K562 (cell line): Measurements from ENCODE around the gene RNASE3. TPM values are rescaled to one million over a fixed set of nuclear protein-coding genes. Genes with fewer than 3 reads are reported as not detected.

Source experiments
- ATF7 ChIP-seq: fragments of 450-650 bp; IDR thresholded peaks from 2 replicates; pipeline ENCODE4 v1.7.1; 2014; ENCODE audit warnings: mild to moderate bottlenecking, moderate library complexity
- BHLHE40 ChIP-seq: IDR thresholded peaks from 2 replicates; pipeline ENCODE4 v1.6.1; 2011; ENCODE audit warnings: low read length, improper control_type of control experiment
- CHCHD3 ChIP-seq: fragments of 250-450 bp; sonication (Bioruptor Pico); IDR thresholded peaks from 2 replicates; pipeline ENCODE4 v2.1.2; 2022; ENCODE audit warnings: mild to moderate bottlenecking
- CXXC5 ChIP-seq: fragments of 250-450 bp; sonication (Bioruptor Pico); IDR thresholded peaks from 2 replicates; pipeline ENCODE4 v1.8.0; 2022; ENCODE audit warnings: inconsistent platforms, mild to moderate bottlenecking, moderate library complexity
- EZH2 ChIP-seq: IDR thresholded peaks from 2 replicates; pipeline ENCODE4 v1.6.1; 2012; ENCODE audit warnings: low read depth, mild to moderate bottlenecking, inconsistent platforms, low read length, borderline replicate concordance
- GATA2 ChIP-seq: sonication (generic); formaldehyde crosslinking; IDR thresholded peaks from 2 replicates; pipeline ENCODE4 v1.4.0; 2020; ENCODE audit warnings: mild to moderate bottlenecking, missing genetic modification reagents
- JUNB ChIP-seq: fragments of 450-650 bp; formaldehyde crosslinking; conservative IDR thresholded peaks from 2 replicates; pipeline ENCODE4 v1.4.0; 2020; ENCODE audit warnings: mild to moderate bottlenecking
- NR3C1 ChIP-seq: sonication (generic); formaldehyde crosslinking; IDR thresholded peaks from 2 replicates; pipeline ENCODE4 v1.8.1; 2022; ENCODE audit warnings: missing genetic modification reagents
- RAD51 ChIP-seq: fragments of 450-650 bp; IDR thresholded peaks from 2 replicates; pipeline ENCODE4 v1.7.1; 2016; ENCODE audit warnings: low read depth, mild to moderate bottlenecking, borderline replicate concordance
- SIN3A ChIP-seq, 2 experiments: fragments of 150-350 bp in 1 of 2; IDR thresholded peaks; 2 replicates each; pipeline ENCODE4 v1.6.1; 2011 to 2016; ENCODE audit warnings: borderline replicate concordance in 2 of 2, low read depth in 2 of 2, low read length in 2 of 2, mild to moderate bottlenecking in 2 of 2, moderate library complexity in 2 of 2; ENCODE audit not compliant: control insufficient read depth in 1 of 2
- SMAD3 ChIP-seq: fragments of 450-650 bp; formaldehyde crosslinking; conservative IDR thresholded peaks from 2 replicates; pipeline ENCODE4 v1.4.0; 2020; ENCODE audit warnings: mild to moderate bottlenecking
- SMARCE1 ChIP-seq: fragments of 450-650 bp; IDR thresholded peaks from 2 replicates; pipeline ENCODE4 v1.7.1; 2016; ENCODE audit warnings: mild to moderate bottlenecking
- STAG1 ChIP-seq: sonication (generic); formaldehyde crosslinking; IDR thresholded peaks from 2 replicates; pipeline ENCODE4 v1.5.0; 2020; ENCODE audit warnings: missing genetic modification reagents, borderline replicate concordance
- ZNF778 ChIP-seq: fragments of 450-650 bp; formaldehyde crosslinking; IDR thresholded peaks from 2 replicates; pipeline ENCODE4 v1.4.0; 2020; ENCODE audit warnings: mild to moderate bottlenecking, moderate library complexity
- polyA plus RNA-seq, 8 experiments: library from polyadenylated mRNA; depleted of rRNA in 4 of 8; stranded (reverse) in 5 of 8; unstranded in 3 of 8; fragments of >200 nt; fragmentation: Nextera tagmentation in 2 of 8; fragmentation: Illumina TruSeq in 1 of 8; extraction: Ambion mirVana in 2 of 8; extraction: Trizol in 1 of 8; gene quantifications; 2 replicates each; pipeline versions ENCODE4 v1.2.1 to v1.2.3, GENCODE V29; 2011 to 2014; ENCODE audit warnings: inconsistent platforms in 1 of 8, missing spikeins in 1 of 8
- total RNA-seq, 7 experiments: library from RNA; depleted of rRNA in 6 of 7; stranded (reverse); fragments of >200 nt in 6 of 7; fragmentation: Illumina TruSeq in 2 of 7; extraction: Trizol in 2 of 7; gene quantifications; 2 replicates each; pipeline versions ENCODE4 v1.2.1 to v1.2.3, GENCODE V29; 2011 to 2021; ENCODE audit warnings: low replicate concordance in 1 of 7
- TF ChIP-seq, protein P1 (sequence below), 2 experiments: fragments of 450-650 bp; conservative IDR thresholded peaks; 2 replicates each; pipeline ENCODE4 v1.6.1; 2017; ENCODE audit warnings: mild to moderate bottlenecking in 2 of 2, moderate library complexity in 2 of 2
- TF ChIP-seq, protein P2 (sequence below): fragments of 450-650 bp; IDR thresholded peaks from 2 replicates; pipeline ENCODE4 v1.6.1; 2016; ENCODE audit warnings: borderline replicate concordance
- TF ChIP-seq, protein P3 (sequence below): fragments of 450-650 bp; IDR thresholded peaks from 2 replicates; pipeline ENCODE4 v1.6.1; 2017; ENCODE audit warnings: antibody characterized with exemption, mild to moderate bottlenecking
- TF ChIP-seq, protein P4 (sequence below): fragments of 450-650 bp; IDR thresholded peaks from 2 replicates; pipeline ENCODE4 v1.6.1; 2017; ENCODE audit warnings: antibody characterized with exemption

RNASE3 gene
- total and polyA plus RNA-seq, 9 of the 15 experiments (the other 6 are each of a cell fraction or from before 2014, with no cell fraction given), result not detected

DNA sequence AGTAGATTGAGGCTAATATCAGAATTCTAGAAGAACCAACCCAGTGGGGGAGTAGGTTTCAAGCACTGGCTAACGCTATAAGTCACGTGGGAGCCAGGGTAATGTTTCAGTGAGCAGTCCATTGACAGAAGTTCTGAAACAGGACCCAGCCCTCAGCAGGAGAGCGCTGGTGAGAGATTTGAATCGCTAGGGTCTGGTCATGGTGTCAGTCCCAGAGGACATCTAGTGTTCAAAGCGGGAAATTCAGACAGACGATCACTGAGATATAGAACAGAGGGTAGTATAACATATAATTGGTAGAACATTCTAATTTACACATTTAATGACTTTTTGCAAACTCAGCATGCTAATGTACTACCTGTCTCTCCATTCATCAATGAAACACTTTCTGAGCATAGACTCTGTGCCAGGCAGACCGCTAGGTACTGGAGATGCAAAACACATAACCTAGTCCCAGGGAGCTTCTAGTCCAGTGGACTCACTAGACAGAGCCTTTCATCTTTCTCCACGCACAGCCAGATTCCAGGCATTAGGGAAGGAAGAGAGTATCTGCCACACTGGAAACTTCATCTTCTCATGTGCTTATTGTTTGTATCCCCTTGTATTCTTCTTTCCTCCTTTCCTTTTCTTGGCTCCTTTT lies 35.4 kb upstream of the RNASE3 start (continued):
- TF ChIP-seq, protein P1, sequence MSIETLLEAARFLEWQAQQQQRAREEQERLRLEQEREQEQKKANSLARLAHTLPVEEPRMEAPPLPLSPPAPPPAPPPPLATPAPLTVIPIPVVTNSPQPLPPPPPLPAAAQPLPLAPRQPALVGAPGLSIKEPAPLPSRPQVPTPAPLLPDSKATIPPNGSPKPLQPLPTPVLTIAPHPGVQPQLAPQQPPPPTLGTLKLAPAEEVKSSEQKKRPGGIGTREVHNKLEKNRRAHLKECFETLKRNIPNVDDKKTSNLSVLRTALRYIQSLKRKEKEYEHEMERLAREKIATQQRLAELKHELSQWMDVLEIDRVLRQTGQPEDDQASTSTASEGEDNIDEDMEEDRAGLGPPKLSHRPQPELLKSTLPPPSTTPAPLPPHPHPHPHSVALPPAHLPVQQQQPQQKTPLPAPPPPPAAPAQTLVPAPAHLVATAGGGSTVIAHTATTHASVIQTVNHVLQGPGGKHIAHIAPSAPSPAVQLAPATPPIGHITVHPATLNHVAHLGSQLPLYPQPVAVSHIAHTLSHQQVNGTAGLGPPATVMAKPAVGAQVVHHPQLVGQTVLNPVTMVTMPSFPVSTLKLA (conservative IDR thresholded peaks at IDR 0.05), result peak; percentile 40 to 62; a peak in 2 of 4 replicates
- TF ChIP-seq BHLHE40 (peak; percentile 62), SMARCE1 (no peak), GATA2 (CRISPR knock-in tag) (peak; percentile 91), ZNF778 (CRISPR knock-in tag) (no peak), RAD51 (peak; percentile 86), JUNB (CRISPR knock-in tag) (no peak), EZH2 (no peak), STAG1 (peak; percentile 68; the same call in 1 of the 2 replicates), SMAD3 (CRISPR knock-in tag) (no peak), CXXC5 (0 out of 2 replicates have a peak, but pooled peaks have one; percentile 26), SIN3A (IDR thresholded peaks at IDR 0.05; ENCODE audit: borderline replicate concordance in 2 of 2, control insufficient read depth in 1 of 2, low read depth in 2 of 2, low read length in 2 of 2) (peak in 1 of 2 experiments; percentile 64; a peak in 1 of 4 replicates), NR3C1 (CRISPR knock-in tag) (no peak), ATF7 (peak; percentile 42; the same call in 1 of the 2 replicates), CHCHD3 (CRISPR knock-in tag) (no peak)
- TF ChIP-seq, protein P2, sequence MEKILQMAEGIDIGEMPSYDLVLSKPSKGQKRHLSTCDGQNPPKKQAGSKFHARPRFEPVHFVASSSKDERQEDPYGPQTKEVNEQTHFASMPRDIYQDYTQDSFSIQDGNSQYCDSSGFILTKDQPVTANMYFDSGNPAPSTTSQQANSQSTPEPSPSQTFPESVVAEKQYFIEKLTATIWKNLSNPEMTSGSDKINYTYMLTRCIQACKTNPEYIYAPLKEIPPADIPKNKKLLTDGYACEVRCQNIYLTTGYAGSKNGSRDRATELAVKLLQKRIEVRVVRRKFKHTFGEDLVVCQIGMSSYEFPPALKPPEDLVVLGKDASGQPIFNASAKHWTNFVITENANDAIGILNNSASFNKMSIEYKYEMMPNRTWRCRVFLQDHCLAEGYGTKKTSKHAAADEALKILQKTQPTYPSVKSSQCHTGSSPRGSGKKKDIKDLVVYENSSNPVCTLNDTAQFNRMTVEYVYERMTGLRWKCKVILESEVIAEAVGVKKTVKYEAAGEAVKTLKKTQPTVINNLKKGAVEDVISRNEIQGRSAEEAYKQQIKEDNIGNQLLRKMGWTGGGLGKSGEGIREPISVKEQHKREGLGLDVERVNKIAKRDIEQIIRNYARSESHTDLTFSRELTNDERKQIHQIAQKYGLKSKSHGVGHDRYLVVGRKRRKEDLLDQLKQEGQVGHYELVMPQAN, result no peak
- TF ChIP-seq, protein P3, sequence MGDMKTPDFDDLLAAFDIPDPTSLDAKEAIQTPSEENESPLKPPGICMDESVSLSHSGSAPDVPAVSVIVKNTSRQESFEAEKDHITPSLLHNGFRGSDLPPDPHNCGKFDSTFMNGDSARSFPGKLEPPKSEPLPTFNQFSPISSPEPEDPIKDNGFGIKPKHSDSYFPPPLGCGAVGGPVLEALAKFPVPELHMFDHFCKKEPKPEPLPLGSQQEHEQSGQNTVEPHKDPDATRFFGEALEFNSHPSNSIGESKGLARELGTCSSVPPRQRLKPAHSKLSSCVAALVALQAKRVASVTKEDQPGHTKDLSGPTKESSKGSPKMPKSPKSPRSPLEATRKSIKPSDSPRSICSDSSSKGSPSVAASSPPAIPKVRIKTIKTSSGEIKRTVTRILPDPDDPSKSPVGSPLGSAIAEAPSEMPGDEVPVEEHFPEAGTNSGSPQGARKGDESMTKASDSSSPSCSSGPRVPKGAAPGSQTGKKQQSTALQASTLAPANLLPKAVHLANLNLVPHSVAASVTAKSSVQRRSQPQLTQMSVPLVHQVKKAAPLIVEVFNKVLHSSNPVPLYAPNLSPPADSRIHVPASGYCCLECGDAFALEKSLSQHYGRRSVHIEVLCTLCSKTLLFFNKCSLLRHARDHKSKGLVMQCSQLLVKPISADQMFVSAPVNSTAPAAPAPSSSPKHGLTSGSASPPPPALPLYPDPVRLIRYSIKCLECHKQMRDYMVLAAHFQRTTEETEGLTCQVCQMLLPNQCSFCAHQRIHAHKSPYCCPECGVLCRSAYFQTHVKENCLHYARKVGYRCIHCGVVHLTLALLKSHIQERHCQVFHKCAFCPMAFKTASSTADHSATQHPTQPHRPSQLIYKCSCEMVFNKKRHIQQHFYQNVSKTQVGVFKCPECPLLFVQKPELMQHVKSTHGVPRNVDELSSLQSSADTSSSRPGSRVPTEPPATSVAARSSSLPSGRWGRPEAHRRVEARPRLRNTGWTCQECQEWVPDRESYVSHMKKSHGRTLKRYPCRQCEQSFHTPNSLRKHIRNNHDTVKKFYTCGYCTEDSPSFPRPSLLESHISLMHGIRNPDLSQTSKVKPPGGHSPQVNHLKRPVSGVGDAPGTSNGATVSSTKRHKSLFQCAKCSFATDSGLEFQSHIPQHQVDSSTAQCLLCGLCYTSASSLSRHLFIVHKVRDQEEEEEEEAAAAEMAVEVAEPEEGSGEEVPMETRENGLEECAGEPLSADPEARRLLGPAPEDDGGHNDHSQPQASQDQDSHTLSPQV, result peak; percentile 65; the same call in 1 of the 2 replicates
- TF ChIP-seq, protein P4, sequence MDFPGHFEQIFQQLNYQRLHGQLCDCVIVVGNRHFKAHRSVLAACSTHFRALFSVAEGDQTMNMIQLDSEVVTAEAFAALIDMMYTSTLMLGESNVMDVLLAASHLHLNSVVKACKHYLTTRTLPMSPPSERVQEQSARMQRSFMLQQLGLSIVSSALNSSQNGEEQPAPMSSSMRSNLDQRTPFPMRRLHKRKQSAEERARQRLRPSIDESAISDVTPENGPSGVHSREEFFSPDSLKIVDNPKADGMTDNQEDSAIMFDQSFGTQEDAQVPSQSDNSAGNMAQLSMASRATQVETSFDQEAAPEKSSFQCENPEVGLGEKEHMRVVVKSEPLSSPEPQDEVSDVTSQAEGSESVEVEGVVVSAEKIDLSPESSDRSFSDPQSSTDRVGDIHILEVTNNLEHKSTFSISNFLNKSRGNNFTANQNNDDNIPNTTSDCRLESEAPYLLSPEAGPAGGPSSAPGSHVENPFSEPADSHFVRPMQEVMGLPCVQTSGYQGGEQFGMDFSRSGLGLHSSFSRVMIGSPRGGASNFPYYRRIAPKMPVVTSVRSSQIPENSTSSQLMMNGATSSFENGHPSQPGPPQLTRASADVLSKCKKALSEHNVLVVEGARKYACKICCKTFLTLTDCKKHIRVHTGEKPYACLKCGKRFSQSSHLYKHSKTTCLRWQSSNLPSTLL, result no peak
